ENCODE measurements around the gene SPATA13. TPM values are rescaled to one million over a fixed set of nuclear protein-coding genes. Genes with fewer than 3 reads are reported as not detected.

Gene SPATA13
- polyA plus RNA-seq, 1 experiment = 3.6 TPM

- POLR2A ChIA-PET = no interaction called here
- CTCF ChIA-PET = no interaction called here
- DNase-seq (ENCODE audit: low read depth) = no peak
- Histone ChIP-seq H3K36me3 (ENCODE audit: control insufficient read depth, insufficient read depth, low read length) (peaks cover 7% of the 10 kb centered on the region), H3K27me3 (ENCODE audit: control insufficient read depth, insufficient read depth, low read length) (no peaks in the 10 kb centered on the region), H3K4me3 (ENCODE audit: low read depth, low read length) (no peak overlapping the region)
- no peak for TF ChIP-seq CTCF (IDR thresholded peaks at IDR 0.05; ENCODE audit: insufficient read depth, low read depth, low read length)
These were observed 129.9 kb downstream of the SPATA13 start for GRCh38 chr13:24290280-24290932.

DNA sequence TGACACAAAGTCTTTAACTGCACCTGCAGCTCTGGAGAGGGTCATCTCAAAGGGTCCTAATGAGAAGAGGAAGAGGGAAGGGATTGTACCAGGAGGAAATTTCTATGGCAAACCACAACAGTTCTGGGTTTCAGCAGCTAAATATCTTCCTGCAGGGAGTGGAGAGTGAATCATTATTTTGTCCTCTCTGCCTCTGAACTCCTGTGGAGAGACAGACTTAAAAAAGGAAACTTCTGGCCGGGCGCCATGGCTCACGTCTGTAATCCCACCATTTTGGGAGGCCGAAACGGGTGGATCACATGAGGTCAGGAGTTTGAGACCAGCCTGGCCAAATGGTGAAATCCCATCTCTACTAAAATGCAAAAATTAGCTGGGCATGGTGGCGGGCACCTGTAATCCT is 132.0 kb downstream of the SPATA13 start:
- no peak for DNase-seq (ENCODE audit: low read depth)
- Histone ChIP-seq H3K27me3 (ENCODE audit: control insufficient read depth, insufficient read depth, low read length) (no peaks in the 10 kb centered on the region), H3K36me3 (ENCODE audit: control insufficient read depth, insufficient read depth, low read length) (peaks cover 9% of the 10 kb centered on the region), H3K4me3 (ENCODE audit: low read depth, low read length) (no peak overlapping the region)
- ChIA-PET POLR2A (no interaction called here), CTCF (no interaction called here)
- TF ChIP-seq CTCF (IDR thresholded peaks at IDR 0.05; ENCODE audit: insufficient read depth, low read depth, low read length) = no peak

GRCh38 chr13:24293746-24294145 is 133.2 kb downstream of the SPATA13 start:
- no peak overlapping the region for H3K4me3 ChIP-seq (ENCODE audit: low read depth, low read length)
- ChIA-PET POLR2A (no interaction called here), CTCF (no interaction called here)
- no peaks in the 10 kb centered on the region for H3K27me3 ChIP-seq (ENCODE audit: control insufficient read depth, insufficient read depth, low read length)
- TF ChIP-seq CTCF (IDR thresholded peaks at IDR 0.05; ENCODE audit: insufficient read depth, low read depth, low read length) = no peak
- peaks cover 12% of the 10 kb centered on the region for H3K36me3 ChIP-seq (ENCODE audit: control insufficient read depth, insufficient read depth, low read length)
- no peak for DNase-seq (ENCODE audit: low read depth)

DNA sequence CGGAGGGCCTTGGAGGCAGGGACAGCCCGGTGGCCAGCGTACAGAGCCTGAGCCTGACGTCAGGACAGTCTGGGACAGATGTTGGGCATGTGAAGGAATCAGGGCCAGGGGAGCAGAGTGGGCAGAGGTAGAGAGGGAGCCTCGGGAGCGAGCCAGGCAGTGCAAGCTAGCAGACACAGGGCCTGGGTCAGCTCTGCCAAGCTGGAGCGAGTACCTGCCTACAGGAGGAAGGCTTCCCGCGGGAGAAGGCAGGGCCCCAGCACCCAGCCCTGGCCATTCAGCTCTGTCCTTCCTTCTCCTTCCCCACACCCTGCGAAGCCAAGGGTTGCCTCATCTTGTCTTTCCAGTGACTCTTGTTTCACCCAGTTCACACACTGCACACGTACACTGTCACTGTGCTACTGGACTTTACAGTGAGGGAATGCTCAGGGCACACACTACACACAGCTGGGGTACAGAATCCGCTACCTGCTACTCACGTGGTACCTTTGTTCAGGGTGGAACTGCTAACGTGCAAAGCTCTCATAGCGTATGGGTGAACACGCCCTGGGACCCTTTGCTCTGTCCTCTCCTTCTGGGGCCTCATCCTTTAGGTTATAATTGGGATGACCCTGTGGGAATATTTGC is 139.1 kb downstream of the SPATA13 start:
- no peak for DNase-seq (ENCODE audit: low read depth)
- Histone ChIP-seq H3K4me3 (ENCODE audit: low read depth, low read length) (no peak overlapping the region), H3K27me3 (ENCODE audit: control insufficient read depth, insufficient read depth, low read length) (no peaks in the 10 kb centered on the region), H3K36me3 (ENCODE audit: control insufficient read depth, insufficient read depth, low read length) (peaks cover 11% of the 10 kb centered on the region)
- CTCF ChIA-PET = no interaction called here
- TF ChIP-seq CTCF (IDR thresholded peaks at IDR 0.05; ENCODE audit: insufficient read depth, low read depth, low read length) = no peak
- POLR2A ChIA-PET = no interaction called here

- no peak for DNase-seq (ENCODE audit: low read depth)
- POLR2A ChIA-PET = no interaction called here
- Histone ChIP-seq H3K36me3 (ENCODE audit: control insufficient read depth, insufficient read depth, low read length) (peaks cover 11% of the 10 kb centered on the region), H3K27me3 (ENCODE audit: control insufficient read depth, insufficient read depth, low read length) (no peaks in the 10 kb centered on the region), H3K4me3 (ENCODE audit: low read depth, low read length) (no peak overlapping the region)
- CTCF ChIA-PET = no interaction called here
- no peak for TF ChIP-seq CTCF (IDR thresholded peaks at IDR 0.05; ENCODE audit: insufficient read depth, low read depth, low read length)
These were observed 140.9 kb downstream of the SPATA13 start for GRCh38 chr13:24301434-24301833.
